ENCODE results near the gene A2ML1.
"Not testable (repeated sequence)": the region's sequence is repeated elsewhere in the genome, so short reads cannot be mapped to it uniquely, and the experiment has no call there.

A2ML1 gene

DNA sequence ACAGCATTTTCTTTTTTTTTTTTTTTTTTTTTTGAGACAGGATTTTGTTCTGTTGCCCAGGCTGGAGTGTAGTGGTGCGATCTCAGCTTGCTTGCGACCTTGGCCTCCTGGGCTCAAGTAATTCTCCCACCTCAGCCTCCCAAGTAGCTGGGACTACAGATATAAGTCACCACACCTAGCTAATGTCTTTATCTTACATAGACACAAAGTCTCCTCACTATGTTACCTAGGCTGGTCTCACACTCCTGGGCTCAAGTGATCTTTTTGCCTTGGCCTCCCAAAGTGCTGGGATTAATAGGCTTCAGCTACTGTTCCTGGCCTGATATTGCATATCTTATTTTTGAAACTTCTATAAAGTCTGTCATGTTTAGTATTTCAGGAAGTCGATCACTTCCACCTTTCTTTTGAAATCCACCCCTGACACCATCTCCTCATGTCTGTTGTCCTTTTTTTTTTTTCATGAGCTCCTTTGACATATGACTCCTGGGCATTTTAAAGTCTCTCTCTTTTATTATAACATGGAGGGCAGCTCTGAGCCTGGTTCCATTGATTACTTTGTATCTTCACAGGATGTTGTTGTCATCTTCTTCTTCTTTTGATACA, 5.9 kb upstream of the A2ML1 start:
- no peak for DNase-seq (ENCODE audit: low read depth in 1 of 2, low spot score in 1 of 2)

DNA sequence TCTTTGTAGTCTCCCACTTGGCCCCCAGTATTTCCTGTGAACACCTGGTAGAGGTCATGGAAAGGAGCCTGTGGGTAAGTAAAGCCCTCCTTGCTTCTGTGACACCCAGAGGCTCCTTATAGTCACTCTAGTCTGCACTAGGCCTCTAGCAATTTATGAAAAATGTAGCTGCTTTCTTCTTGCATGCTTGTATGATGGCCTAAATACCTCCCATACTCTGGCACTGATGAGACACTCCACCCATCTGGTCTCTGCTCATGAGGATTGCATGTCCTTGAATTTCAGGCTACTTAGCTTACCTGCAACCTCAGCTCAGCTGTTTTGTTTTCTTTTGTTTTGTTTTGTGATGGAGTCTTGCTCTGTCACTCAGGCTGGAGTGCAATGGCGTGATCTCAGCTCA, 4.6 kb upstream of the A2ML1 start:
- DNase-seq (ENCODE audit: low read depth in 1 of 2, low spot score in 1 of 2): no peak

DNA sequence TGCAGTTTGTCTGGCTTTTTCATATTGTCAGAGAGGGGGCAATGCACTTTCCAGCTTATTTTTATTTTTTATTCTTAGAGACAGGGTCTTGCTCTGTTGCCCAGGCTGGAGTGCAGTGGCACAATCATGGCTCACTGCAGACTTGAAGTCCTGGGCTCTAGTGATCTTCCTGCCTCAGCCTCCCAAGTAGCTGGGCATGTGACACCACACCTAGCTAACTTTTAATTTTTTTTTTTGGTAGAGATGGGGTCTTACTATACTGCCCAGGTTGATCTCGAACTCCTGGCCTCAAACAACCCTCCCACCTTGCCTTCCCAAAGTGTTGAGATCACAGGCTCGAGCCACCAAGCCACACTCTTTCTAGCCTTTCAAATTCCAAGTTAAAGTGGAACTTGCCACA, 3.9 kb upstream of the A2ML1 start:
- no peak for DNase-seq (ENCODE audit: low read depth in 1 of 2, low spot score in 1 of 2)

DNA sequence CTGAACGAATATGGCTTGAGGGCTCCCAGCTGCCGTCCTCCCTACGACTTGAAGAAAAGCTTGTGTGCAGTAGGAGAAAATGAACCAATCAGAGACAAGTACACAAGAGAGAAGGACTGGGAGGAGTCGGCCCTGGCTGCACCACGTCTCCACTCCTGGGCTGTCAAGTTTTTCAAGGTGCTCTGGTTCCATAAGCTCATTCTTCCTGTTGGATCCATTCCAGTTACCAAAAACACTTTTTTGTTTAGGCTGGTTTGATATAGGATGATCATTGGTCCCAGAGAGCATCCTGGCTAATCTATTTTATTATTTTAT, 2.8 kb upstream of the A2ML1 start:
- no peak for DNase-seq (ENCODE audit: low read depth in 1 of 2, low spot score in 1 of 2)

DNA sequence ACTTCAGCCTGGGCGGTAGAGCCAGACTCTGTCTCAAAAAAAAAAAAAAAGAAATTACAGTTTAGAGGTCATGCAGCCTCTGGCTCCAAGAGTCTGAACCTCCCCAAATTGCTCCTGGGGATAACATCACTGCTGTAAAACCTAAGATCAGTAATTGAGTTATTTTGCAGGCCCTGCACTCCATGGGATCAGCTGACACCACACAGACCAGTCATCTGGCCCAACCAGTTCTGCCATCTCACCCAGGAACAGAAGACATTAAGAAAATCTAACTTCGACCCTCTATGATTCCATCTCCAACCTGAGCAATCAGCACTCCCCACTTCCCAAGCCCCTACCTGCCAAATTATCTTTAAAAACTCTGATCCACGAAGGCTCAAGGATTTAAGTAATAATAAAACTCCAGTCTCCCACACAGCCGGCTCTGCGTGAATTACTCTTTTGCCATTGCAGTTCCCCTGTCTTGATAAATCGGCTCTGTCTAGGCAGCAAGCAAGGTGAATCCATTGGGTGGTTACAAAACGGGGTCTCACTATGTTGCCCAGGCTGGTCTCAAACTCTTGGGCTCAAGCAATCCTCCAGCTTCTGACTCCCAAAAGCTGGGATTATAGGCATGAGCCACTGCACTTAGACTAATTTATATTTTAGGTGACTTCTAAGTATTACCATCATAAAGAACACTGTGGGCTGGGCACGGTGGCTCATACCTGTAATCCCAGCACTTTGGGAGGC, 1.6 kb upstream of the A2ML1 start:
- not testable (repeated sequence) for DNase-seq (ENCODE audit: low read depth in 1 of 2, low spot score in 1 of 2)

DNA sequence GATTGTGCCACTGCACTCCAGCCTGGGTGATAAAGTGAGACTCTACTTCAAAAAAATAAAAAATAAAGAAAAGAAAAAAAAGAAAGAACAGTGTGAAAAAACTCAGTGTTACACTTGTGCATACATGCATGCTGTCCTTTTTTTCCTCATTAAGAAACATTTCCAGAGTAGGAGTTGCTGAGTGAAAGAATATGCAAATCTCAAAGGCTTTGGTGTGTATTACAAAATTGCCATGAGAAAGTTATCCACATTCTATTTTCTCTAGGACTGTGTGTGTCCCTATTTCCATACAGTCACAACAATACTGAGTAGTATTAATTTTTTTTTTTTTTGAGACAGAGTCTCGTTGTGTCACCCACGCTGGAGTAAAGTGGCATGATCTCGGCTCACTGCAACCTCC, 830 bp upstream of the A2ML1 start:
- no peak for DNase-seq (ENCODE audit: low read depth in 1 of 2, low spot score in 1 of 2)

DNA sequence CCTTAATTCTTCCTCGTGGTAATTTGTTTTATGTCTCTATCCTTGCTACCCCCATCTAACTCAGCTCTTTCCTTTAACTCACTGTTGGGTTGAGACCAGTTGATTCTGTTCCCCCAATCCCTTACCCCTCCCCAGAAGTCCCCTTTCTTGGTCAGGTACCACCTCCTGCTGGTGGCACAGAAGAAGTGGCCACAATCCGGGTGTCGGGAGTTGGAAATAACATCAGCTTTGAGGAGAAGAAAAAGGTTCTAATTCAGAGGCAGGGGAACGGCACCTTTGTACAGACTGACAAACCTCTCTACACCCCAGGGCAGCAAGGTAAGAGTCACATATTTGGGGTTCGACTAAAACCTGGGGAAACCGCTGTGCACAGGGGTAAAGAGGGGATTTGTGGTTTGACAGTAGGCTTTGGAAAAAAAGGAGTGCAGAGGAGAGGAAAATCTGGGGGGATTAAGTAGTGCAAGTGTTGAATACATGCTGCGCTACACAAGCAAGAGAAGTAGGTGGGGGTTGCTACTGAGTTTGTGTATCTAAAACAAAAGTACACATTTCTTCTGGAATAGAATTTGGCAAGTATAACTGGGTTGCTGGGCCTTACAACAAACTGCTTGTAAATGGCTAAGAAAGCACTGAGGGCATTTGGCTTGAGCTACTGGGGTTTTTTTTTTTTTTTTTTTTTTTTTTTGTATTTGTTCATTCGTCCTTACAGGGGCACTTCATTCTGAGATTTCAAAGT, 1.3 kb downstream of the A2ML1 start:
- no peak for DNase-seq (ENCODE audit: low read depth in 1 of 2, low spot score in 1 of 2)

DNA sequence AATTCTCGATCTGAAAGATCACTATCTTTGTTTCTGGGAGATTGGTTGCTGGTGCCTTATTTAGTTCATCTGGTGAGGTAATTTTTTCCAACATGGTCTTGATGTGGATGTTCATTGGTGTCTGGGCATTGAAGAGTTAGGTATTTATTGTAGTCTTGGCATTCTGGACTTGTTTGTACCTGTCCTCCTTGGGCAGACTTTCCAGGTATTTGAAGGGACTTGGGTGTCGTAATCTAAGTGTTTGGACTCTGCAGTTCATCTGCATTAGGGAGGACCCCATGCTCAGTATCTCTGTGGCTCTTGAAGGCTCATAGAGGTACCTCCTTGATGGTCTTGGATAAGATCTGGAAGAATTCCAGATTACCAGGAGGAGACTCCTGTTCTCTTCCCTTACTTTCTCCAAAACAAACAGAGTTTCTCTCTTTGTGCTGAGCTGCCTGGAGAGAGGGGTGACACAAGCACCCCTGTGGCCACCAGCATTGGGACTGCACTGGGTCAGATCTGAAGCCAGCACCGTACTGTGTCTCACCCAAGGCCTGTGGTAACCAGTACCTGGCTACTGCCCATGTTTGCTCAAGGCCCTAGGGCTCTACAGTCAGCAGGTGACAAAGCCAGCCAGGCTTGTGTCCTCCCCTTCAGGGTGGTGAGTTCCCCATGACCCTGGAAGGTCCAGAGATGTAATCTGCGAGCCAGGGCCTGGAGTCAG, 5.3 kb downstream of the A2ML1 start:
- DNase-seq (ENCODE audit: low read depth in 1 of 2, low spot score in 1 of 2): no peak

DNA sequence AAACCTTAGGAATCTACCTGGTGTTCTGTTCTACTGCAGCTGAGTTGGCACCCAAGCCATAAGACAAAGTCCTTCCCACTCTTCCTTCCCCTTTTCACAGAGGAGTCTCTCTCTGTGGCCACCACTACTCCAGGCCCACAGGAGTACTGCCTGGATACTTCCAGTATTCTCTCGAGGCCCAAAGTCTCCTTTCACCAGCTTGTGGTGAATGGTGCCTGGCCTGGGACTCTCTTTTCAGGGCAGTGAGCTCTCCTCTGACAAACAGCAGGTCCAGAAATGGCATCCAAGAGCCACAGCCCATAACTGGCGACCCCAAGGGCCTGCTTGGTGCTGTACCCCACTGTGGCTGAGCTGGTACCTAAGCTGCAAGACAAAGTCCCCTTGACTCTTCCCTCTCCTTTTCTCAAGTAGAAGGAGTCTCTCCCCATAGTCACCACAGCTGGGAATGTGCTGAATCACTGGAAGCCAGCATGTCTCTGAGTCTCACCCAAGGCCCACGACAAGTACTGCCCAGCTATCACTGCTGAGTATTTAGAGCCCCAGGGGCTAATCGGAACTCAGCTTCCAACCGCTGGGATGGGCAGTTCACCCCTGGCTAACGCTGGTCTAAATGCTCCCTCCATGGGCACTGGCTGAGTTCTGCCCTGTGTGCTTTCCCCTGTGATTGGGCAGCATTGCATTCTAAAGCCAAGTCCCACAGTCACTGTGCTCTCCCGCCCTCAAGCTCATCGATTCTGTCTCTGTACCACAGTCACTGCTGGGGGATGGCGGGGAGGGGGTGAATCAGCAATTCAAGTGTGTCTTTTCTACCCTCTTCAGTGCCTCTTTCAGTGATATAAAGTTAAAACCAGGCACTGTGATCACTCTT, 6.1 kb downstream of the A2ML1 start:
- no peak for DNase-seq (ENCODE audit: low read depth in 1 of 2, low spot score in 1 of 2)

DNA sequence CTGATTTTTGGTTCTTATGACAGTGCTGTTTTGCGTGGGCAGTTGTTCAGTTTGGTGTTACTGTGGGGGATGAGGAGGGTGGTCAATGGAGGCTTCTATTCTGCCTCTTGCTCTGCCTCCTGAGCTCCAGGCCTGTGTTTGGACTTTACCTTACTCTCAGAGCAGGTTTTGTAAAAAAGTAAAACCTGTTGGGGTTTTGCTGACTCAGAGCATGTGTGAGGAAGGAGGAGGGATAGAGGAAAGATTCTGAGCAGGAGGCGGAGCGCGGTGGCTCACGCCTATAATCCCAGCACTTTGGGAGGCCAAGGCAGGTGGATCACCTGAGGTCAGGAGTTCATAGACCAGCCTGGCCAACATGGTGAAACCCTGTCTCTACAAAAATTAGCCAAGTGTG, 6.7 kb downstream of the A2ML1 start:
- DNase-seq (ENCODE audit: low read depth in 1 of 2, low spot score in 1 of 2): no peak

DNA sequence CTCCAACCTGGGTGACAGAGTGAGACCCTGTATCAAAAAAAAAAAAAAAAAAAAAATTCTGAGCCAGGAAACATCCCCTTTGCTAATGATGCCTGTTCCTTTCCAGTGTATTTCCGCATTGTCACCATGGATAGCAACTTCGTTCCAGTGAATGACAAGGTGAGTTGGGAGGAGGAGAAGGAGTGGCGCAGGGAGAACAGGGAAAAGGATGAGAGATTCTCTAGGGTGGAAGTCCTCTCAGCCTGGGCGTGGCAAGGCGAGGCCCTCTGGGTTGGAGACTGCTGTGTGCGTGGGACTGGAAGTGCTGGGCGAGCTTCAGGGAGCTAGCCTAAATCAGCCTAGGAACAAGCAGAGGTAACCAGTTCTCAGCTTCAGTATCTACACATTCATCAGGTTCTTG, 7.2 kb downstream of the A2ML1 start:
- no peak for DNase-seq (ENCODE audit: low read depth in 1 of 2, low spot score in 1 of 2)

DNA sequence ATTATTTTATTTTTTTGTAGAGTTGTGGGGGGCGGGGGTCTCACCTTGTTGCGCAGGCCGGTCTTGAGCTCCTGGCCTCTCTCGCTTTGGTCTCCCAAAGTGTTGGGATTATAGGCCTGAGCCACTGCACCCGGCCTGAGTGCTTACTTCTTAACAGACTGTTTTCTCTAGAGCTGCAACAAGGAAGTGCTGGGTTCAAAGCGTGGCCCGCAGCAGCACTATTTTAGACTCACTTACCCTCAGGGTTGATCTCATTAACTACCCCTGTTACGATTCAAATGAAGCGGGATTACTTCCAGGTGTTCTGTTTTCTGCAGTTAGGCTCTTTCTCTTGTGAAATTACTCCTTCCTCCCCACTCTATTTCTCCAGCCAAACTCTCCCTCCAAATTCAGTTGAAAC, 8.7 kb downstream of the A2ML1 start:
- no peak for DNase-seq (ENCODE audit: low read depth in 1 of 2, low spot score in 1 of 2)

DNA sequence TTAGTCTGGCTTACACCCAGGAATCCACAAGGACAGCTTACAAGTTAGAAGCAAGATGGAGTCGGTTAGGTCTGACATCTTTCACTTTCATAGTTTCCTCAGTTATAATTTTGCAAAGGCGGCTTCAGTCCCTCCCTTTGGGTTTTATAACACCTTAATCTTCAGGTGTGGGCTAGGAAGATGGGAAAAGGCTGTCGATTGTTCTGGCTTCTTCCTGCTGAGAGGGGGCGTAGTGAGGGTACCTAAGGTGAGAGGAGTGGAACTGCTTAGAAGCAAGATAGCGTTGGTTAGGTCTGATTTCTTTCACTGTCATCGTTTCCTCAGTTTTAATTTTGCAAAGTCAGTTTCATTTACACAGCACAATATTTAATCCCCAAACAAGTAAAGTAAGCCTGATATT, 10.1 kb downstream of the A2ML1 start:
- DNase-seq (ENCODE audit: low read depth in 1 of 2, low spot score in 1 of 2): no peak

DNA sequence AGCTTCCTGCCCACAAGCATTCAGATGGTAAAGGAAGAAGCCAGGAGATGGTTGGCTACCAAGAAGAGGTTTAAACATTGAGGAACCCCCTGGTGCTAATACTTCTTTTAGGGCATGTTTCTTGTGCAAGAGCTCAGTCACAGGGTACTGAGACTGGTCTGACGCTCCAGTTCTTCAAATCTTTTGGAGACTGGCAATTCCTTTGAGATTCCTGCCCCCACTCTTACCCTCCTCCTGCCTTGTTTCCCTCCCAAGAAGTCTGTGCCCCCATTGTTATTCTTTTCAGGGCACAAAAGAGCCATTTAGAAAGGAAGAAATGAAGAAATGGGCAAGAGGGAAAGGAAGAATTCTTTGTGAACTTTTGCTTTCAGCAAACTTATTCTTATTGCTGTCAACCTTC, 11.8 kb downstream of the A2ML1 start:
- no peak for DNase-seq (ENCODE audit: low read depth in 1 of 2, low spot score in 1 of 2)

DNA sequence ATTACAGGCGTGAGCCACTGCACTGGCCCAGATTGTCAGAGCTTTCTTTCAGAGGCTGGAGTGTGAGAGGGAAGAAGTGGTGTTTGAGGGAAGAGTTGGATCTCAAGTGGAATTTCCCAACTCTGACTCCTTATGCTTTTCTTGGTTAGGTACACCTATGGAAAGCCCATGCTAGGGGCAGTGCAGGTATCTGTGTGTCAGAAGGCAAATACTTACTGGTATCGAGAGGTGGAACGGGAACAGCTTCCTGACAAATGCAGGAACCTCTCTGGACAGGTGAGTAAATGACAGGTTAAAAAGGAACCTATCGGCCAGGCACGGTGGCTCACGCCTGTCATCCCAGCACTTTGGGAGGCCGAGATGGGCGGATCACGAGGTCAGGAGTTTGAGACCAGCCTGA, 14.9 kb downstream of the A2ML1 start:
- DNase-seq (ENCODE audit: low read depth in 1 of 2, low spot score in 1 of 2): no peak

DNA sequence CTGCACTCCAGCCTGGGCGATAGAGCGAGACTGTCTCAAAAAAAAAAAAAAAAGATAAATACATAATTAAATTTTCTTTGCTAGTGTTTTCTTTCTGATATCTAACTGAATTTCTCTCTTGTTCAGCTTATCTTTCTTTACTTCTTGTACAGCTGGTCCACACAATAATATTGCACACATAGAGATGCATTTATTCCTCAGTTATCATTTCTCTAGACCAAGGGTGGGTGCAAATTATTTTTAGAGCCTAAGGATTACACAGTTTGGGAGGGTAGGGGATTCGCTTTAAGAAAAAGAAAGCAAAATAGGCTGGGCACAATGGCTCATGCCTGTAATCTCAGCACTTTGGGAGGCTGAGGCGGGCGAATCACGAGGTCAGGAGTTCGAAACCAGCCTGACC, 17.9 kb downstream of the A2ML1 start:
- DNase-seq (ENCODE audit: low read depth in 1 of 2, low spot score in 1 of 2): no peak

DNA sequence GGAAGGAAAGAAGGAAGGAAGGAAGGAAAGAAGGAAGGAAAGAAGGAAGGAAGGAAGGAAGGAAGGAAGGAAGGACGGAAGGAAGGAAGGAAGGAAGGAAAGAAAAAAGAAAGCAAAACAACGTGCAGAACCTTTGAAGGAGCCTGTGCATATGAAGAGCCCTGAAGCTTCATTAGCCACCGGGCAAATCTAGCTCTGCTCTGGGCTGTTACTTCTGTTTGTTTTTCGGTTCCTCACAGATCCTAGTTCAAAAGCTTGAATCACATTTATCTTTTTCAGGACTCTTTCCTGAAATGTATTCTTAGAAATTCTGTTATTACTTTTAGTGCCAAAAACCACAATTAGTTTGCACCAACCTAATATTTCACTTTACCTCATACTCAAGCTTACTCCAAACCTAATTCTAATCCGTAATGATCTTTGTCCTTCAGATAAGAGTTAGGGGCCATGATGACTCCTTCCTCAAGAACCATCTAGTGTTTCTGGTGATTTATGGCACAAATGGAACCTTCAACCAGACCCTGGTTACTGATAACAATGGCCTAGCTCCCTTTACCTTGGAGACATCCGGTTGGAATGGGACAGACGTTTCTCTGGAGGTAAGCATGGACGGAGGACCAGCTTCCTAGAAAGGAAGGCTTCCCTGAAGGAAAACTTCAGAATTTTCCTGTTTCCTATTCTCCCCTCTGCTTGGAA, 18.7 kb downstream of the A2ML1 start:
- DNase-seq (ENCODE audit: low read depth in 1 of 2, low spot score in 1 of 2): no peak

DNA sequence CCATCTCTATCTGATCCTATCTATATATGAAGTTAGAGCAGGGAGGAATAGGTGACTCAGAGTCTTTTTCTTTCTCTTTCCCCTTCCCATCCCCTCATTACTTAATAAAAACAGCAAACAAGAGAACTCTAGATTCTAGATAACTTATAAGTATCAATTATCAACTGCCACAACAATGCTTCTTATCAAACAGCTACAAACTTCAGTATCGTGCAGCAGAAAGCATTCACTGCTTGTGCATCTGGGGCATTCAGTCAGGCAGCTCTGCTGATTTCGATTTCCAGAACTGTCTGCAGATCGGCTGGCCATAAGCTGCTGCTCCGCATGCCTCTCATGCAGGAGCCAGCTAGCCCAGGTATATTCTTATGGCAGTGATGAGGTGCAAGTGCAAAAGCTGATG, 19.4 kb downstream of the A2ML1 start:
- no peak for DNase-seq (ENCODE audit: low read depth in 1 of 2, low spot score in 1 of 2)

DNA sequence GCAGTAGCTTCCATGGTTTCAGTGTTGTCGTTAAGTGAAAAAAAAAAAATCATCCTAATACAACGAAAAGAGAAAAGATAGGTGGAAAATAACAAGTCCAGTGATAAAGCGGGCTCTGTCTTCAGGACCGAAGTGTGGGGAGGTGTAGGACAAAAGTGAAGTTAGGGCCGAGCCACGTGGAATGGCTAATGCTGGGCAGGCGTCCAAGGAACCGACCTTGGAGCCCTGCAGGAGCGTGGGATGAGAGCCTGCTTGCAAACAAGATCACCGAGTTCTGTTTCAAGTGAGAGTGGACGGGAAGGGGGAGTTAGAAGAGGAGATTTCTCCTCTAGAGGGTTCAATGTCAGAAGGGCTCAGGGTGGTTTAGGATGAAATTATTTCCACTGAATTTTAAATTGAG, 22.2 kb downstream of the A2ML1 start:
- no peak for DNase-seq (ENCODE audit: low read depth in 1 of 2, low spot score in 1 of 2)

DNA sequence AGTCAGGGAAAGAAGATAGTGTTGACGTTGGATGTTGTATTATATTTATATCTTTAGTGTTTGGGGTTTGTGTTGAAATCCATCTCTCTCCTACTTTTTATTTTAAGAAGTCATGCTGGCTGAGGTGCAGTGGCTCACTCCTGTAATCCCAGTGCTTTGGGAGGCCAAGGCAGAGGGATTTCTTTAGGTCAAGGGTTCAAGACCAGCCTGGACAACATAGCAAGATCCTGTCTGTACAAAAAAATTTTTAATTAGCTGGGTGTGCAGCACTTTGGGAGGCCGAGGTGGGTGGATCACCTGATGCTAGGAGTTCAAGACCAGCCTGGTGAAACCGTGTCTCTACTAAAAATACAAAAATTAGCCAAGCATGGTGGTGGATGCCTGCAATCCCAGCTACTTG, 23.9 kb downstream of the A2ML1 start:
- no peak for DNase-seq (ENCODE audit: low read depth in 1 of 2, low spot score in 1 of 2)

DNA sequence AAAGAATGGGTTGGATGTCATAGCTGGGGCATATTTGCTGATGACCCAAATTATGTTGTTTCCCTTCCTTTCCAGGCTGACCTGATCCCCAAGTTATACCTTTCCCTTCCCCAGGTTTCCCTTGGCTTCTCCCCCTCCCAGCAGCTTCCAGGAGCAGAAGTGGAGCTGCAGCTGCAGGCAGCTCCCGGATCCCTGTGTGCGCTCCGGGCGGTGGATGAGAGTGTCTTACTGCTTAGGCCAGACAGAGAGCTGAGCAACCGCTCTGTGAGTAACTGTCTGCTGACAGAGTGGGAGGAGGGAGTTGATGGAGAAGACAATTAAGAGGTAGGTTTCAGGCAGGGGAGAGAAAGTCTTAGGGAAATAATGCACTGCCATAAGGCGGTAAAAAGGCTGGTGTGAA, 25.0 kb downstream of the A2ML1 start:
- no peak for DNase-seq (ENCODE audit: low read depth in 1 of 2, low spot score in 1 of 2)

Measured in activated CD4-positive, alpha-beta T cell treated with anti-CD3 and anti-CD28 coated beads, Interleukin-2, amount 50 U/mL, for 24 hours (primary cell).